Activated CD4-positive, alpha-beta memory T cell treated with anti-CD3 and anti-CD28 coated beads, Interleukin-2, amount 10 ng/mL, durations not matched to agents 7 days and 5 days (primary cell): Measurements from ENCODE around the gene SPACA6. TPM values are rescaled to one million over a fixed set of nuclear protein-coding genes. Genes with fewer than 3 reads are reported as not detected.
"Not testable (repeated sequence)": the region's sequence is repeated elsewhere in the genome, so short reads cannot be mapped to it uniquely, and the experiment has no call there.

Experiments used
- CTCF ChIA-PET: fragments of 350-600 bp; sonication (Branson Sonifier 250); formaldehyde crosslinking; loops from one replicate; lab custom pipeline; 2021; ENCODE audit warnings: antibody characterized with exemption, inconsistent platforms; lab: Charles Lee
- POLR2A ChIA-PET: fragments of 350-600 bp; sonication (Branson Sonifier 250); formaldehyde crosslinking; loops from one replicate; lab custom pipeline; 2021; ENCODE audit warnings: antibody characterized with exemption; lab: Charles Lee
- DNase-seq: peaks from one replicate; pipeline ENCODE4 v3.0.0-alpha.2; 2020
- H3K27ac Mint-ChIP-seq: one replicate; pipeline ENCODE4 v1.8.0; 2021; ENCODE audit warnings: mild to moderate bottlenecking, mixed read lengths
- H3K27me3 Mint-ChIP-seq: one replicate; pipeline ENCODE4 v1.8.0; 2021; ENCODE audit warnings: mixed read lengths
- H3K36me3 Mint-ChIP-seq: one replicate; pipeline ENCODE4 v1.8.0; 2021; ENCODE audit warnings: low read depth, mixed read lengths
- H3K4me1 Mint-ChIP-seq: one replicate; pipeline ENCODE4 v1.8.0; 2021; ENCODE audit warnings: mixed read lengths
- H3K4me3 Mint-ChIP-seq: one replicate; pipeline ENCODE4 v1.8.0; 2021; ENCODE audit warnings: mild to moderate bottlenecking, mixed read lengths
- H3K9me3 Mint-ChIP-seq: one replicate; pipeline ENCODE4 v1.8.0; 2021; ENCODE audit warnings: mixed read lengths
- total RNA-seq, 2 experiments: library from RNA; stranded (reverse); gene quantifications; one replicate each; pipeline ENCODE4 v1.2.3, GENCODE V29; 2021

Gene SPACA6
- total RNA-seq, 2 experiments from 2014 or later = 5.2 to 6.6 TPM

DNA sequence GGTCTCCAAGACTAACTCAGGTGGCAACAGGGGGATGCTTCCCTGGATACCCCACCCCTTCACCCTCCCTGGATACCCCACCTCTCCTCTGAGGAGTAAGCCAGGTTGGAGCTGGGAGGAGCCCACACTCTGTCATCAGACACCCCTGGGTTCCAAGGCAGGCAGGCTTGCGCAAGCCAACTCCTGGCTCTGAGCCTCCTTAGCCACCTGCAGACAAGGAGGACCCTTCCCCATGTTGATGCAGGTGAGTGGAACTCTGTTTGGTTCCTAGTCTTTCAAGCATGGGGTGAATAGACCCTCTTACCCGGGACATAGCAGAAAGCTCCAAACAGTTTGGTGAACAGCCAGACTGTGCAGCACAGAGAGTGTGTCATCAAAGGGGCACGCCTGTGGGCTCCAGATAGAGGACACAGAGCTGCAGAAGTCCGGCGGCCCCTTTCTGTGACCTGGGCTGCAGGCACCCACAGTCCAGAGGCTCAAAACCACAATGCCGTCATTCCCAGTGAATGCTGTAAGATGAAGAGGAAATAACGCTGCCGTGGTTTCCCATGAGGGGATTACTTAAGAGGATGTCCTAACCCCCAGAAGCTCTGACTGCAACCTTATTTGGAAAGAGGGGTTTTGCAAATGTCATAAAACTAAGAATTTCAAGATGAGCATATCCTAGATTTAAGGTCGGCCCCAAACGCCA, 42.8 kb downstream of the SPACA6 start:
- ChIA-PET POLR2A (no interaction called here), CTCF (no interaction called here)
- Mint-ChIP-seq H3K27ac (no peak overlapping the region), H3K27me3 (no peaks in the 10 kb centered on the region), H3K36me3 (no peaks in the 10 kb centered on the region), H3K9me3 (peaks cover 2% of the 10 kb centered on the region), H3K4me3 (no peak overlapping the region), H3K4me1 (no peaks in the 10 kb centered on the region)
- no peak for DNase-seq

DNA sequence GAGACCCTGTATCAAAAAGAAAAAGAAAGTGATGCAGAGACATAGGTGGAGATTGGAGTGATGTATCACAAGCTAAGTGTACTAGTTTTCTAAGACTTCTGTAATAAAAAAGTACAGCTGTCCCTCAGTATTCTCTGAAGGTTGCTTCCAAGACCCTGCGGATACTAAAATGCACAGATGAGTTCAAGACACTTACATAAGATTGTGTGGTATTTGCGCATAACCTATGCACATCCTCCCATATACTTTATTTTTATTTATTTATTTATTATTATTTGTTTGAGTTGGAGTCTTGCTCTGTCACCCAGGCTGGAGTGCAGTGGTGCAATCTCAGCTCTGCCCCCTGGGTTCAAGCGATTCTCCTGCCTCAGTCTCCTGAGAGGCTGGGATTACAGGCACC, 44.3 kb downstream of the SPACA6 start:
- Mint-ChIP-seq H3K9me3 (peaks cover 2% of the 10 kb centered on the region), H3K4me3 (no peak overlapping the region), H3K27me3 (no peaks in the 10 kb centered on the region), H3K36me3 (no peaks in the 10 kb centered on the region), H3K4me1 (no peaks in the 10 kb centered on the region), H3K27ac (no peak overlapping the region)
- CTCF ChIA-PET = no interaction called here
- DNase-seq = no peak
- POLR2A ChIA-PET = no interaction called here

DNA sequence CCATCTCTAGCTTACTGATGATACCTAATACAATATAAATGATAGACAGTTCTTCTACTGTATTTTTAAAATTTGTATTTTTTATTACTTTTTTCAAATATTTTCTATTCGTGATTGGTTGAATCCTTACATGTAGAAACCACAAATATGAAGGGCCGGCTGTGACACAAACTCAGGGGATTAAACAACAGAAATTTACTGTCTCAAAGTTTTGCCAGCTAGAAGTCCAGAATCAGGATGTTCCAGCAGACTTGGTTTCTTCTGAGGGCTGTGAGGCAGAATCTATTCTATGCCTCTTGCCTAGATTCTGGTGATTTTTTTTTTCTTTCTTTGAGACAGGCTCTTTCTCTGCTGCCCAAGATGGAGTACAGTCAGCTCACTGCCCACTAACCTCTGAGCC, 44.8 kb downstream of the SPACA6 start:
- Mint-ChIP-seq H3K27me3 (no peaks in the 10 kb centered on the region), H3K9me3 (peaks cover 2% of the 10 kb centered on the region), H3K27ac (no peak overlapping the region), H3K36me3 (no peaks in the 10 kb centered on the region), H3K4me3 (no peak overlapping the region), H3K4me1 (no peaks in the 10 kb centered on the region)
- POLR2A ChIA-PET = no interaction called here
- DNase-seq = no peak
- CTCF ChIA-PET = no interaction called here

DNA sequence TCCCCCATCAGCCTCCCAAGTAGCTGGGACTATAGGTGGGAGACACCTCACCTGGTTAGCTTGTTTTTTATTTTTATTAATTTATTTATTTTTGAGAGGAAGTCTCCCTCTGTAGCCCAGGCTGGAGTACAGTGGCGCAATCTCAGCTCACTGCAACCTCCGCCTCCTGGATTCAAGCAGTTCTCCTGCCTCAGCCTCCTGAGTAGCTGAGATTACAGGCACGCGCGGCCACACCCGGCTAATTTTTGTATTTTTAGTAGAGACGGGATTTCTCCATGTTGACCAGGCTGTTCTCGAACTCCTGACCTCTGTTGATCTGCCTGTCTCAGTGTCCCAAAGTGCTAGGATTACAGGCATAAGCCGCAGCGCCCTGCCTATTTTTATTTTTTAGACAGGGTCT, 45.4 kb downstream of the SPACA6 start:
- H3K27me3 Mint-ChIP-seq, H3K4me3 Mint-ChIP-seq, H3K36me3 Mint-ChIP-seq, POLR2A ChIA-PET, H3K27ac Mint-ChIP-seq, H3K9me3 Mint-ChIP-seq, CTCF ChIA-PET, DNase-seq, H3K4me1 Mint-ChIP-seq: not testable (repeated sequence)

DNA sequence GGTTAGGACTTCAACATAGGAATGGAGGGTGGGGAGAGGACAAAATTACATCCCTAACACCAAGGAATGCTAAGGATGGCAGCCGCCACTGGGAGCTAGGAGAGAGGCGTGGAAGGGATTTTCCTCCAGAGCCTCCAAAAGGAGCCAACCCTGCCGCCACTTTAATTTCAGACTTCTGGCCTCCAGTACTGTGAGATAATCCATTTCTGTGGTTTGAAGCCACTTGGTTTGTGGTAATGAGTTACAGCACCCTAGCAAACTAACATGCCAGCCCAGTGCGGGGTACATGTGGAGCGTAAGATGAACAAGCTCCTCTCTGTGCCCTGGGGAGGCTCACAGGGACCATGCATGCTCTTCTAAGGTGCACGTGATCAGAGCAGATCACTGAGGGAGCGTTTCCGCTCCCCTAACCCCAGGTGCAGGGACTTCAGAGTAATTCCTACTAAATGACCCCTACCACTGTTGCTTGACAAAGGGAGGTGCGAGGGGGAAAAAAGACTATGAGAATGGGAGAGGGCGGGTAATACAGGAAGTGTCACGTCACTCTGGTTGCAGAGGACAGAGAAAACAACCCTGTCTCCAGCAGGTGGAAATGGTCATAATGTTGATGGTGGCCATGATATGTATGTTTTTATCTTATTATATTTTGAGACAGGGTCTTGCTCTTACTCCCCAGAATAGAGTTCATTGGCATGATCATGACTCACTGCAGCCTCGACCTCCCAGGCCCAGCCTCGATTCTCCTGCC, 46.5 kb downstream of the SPACA6 start:
- ChIA-PET CTCF (no interaction called here), POLR2A (no interaction called here)
- Mint-ChIP-seq H3K27me3 (no peaks in the 10 kb centered on the region), H3K4me3 (no peak overlapping the region), H3K4me1 (no peaks in the 10 kb centered on the region), H3K9me3 (peaks cover 2% of the 10 kb centered on the region), H3K27ac (no peak overlapping the region), H3K36me3 (no peaks in the 10 kb centered on the region)
- DNase-seq = no peak

DNA sequence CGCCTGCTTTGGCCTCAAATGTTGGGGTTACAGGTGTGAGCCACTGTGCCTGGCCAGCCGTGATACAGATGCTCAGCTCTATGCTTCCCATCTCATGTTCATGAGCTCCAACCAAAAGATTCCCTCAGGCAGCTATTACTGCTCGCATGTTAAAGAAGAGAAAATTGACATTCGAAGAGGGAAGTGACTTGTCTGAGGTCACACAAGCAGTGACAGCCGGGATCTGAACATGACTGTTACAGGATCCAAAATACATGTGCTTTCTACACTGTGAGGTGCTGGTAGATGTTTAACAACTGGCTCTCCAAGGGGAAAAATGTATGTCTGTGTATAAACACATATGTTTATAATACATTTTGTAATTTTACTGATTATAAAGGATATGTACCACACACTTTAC, 47.2 kb downstream of the SPACA6 start:
- DNase-seq = no peak
- no peaks in the 10 kb centered on the region for H3K4me1 Mint-ChIP-seq
- ChIA-PET POLR2A (no interaction called here), CTCF (no interaction called here)
- H3K36me3 Mint-ChIP-seq = no peaks in the 10 kb centered on the region
- no peaks in the 10 kb centered on the region for H3K27me3 Mint-ChIP-seq
- peaks cover 2% of the 10 kb centered on the region for H3K9me3 Mint-ChIP-seq
- no peak overlapping the region for H3K4me3 Mint-ChIP-seq
- no peak overlapping the region for H3K27ac Mint-ChIP-seq

DNA sequence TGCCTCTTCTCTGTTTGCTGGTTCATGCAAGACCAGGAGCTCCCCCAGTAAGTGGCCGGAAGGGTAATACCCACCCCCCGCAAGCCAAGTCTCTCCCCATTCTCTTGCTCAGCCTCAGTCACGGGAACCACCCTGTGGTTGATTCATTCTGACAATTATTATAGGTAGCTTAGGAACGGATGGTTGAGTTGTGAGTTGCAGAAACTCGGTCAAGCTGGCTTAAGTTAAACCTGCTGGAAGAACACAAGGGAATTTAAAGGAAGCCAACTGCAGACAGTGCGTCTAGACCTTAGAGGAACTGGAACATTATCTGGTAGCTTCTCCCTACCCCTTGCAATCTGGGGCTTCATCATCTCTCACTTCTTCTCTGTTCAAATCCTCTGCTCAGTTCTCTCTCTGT, 49.7 kb downstream of the SPACA6 start:
- no peak overlapping the region for H3K27ac Mint-ChIP-seq
- peaks cover 5% of the 10 kb centered on the region for H3K9me3 Mint-ChIP-seq
- CTCF ChIA-PET = no interaction called here
- H3K27me3 Mint-ChIP-seq = no peaks in the 10 kb centered on the region
- no peaks in the 10 kb centered on the region for H3K4me1 Mint-ChIP-seq
- H3K4me3 Mint-ChIP-seq = no peak overlapping the region
- no peaks in the 10 kb centered on the region for H3K36me3 Mint-ChIP-seq
- no peak for DNase-seq
- POLR2A ChIA-PET = no interaction called here

DNA sequence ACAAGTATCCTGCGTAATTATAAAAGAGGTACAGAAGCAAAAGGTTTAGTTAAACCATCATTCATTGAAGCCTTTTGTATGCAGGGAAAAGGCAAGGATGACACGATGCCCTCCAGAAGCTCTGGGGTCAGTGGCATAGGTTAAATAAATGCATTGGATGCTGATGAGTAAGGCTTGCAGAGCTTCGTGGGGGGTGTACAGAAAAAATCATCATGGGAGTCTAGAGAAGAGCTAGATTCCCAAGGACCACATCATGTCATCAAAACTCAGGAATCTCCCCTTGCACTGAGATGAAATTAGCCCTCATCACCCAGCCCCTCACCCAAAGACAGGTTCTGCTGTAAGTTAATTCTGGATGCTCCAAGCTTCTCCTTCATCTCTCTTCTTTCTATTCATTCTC, 50.3 kb downstream of the SPACA6 start:
- Mint-ChIP-seq H3K9me3 (peaks cover 5% of the 10 kb centered on the region), H3K4me1 (no peaks in the 10 kb centered on the region), H3K27ac (no peak overlapping the region), H3K4me3 (no peak overlapping the region), H3K27me3 (no peaks in the 10 kb centered on the region), H3K36me3 (no peaks in the 10 kb centered on the region)
- CTCF ChIA-PET = no interaction called here
- no peak for DNase-seq
- POLR2A ChIA-PET = no interaction called here

DNA sequence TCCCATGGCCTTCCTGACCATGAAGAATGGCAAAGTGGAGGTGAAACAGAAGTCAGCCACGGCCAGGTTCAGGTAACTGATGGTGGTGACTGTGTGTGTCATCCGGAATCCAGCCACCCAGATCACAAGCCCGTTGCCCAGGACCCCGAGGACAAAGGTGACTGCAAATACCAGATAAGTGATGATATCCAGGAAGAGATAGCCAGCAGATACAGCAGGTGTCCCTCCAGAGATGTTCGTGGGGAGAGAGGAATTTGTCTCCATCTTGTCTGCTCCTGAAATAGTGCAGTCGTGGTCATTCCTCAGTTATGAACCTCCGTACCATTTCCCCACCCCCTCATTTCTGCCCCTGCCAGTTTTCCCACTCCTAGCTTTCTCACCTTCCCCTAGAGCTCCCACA, 53.6 kb downstream of the SPACA6 start:
- peaks cover 8% of the 10 kb centered on the region for H3K9me3 Mint-ChIP-seq
- DNase-seq = no peak
- no peak overlapping the region for H3K4me3 Mint-ChIP-seq
- H3K27me3 Mint-ChIP-seq = no peaks in the 10 kb centered on the region
- no peaks in the 10 kb centered on the region for H3K36me3 Mint-ChIP-seq
- H3K27ac Mint-ChIP-seq = no peak overlapping the region
- CTCF ChIA-PET = no interaction called here
- H3K4me1 Mint-ChIP-seq = no peaks in the 10 kb centered on the region
- POLR2A ChIA-PET = no interaction called here

DNA sequence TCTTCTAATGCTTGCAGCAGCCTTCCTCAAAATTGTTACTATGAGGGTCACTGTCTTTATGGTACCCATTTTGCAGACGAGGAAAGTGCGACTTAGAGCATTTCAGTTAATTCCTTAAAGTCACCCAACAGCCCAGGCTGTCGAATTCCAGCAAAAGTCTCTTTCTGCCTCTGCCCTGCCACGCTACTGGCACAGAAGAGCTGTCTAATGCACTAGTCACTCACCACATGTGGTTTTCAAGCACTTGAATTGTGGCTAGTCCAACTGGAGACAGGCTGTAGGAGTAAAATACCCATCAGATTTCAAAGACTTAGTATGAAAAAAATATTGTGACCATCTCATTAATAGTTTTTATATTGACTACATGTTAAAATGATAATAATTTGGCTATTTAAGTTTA, 56.8 kb downstream of the SPACA6 start:
- POLR2A ChIA-PET = no interaction called here
- H3K4me1 Mint-ChIP-seq = no peaks in the 10 kb centered on the region
- CTCF ChIA-PET = no interaction called here
- no peak overlapping the region for H3K27ac Mint-ChIP-seq
- H3K4me3 Mint-ChIP-seq = no peak overlapping the region
- no peaks in the 10 kb centered on the region for H3K27me3 Mint-ChIP-seq
- no peak for DNase-seq
- no peaks in the 10 kb centered on the region for H3K36me3 Mint-ChIP-seq
- peaks cover 16% of the 10 kb centered on the region for H3K9me3 Mint-ChIP-seq

DNA sequence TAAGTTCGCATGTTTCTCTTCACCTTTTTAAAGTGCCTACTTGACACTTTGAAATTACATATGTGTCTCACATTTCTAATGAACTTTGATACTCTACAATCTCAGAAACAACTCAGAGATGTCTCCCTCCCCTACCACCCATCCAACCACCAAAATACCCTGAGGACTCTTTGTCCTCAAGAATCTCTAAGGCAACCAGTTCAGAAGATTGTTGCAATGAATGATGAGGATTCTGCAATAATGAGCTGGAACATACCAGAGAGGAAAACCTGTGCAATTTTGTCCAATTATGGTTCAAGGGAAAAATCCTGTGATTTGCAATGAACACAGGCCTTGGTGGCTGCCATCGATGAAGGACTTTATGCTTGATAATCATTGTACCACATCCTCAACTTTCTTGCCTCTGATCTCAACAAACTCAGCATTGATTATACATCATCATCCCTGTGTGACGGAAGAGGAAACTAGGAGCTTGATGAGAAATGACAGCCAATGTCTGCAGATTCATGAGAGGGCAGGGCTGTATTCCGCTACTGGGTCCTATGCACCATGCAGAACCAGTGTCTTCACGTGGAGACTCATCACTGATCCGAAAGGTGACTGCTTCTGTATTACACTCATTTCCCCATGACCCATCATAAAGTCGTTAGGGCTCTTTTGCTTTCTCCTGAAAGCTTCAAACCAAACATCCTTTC, 57.4 kb downstream of the SPACA6 start:
- Mint-ChIP-seq H3K36me3 (no peaks in the 10 kb centered on the region), H3K4me3 (no peak overlapping the region), H3K27me3 (no peaks in the 10 kb centered on the region), H3K27ac (no peak overlapping the region), H3K9me3 (peaks cover 19% of the 10 kb centered on the region), H3K4me1 (no peaks in the 10 kb centered on the region)
- ChIA-PET CTCF (no interaction called here), POLR2A (no interaction called here)
- no peak for DNase-seq

DNA sequence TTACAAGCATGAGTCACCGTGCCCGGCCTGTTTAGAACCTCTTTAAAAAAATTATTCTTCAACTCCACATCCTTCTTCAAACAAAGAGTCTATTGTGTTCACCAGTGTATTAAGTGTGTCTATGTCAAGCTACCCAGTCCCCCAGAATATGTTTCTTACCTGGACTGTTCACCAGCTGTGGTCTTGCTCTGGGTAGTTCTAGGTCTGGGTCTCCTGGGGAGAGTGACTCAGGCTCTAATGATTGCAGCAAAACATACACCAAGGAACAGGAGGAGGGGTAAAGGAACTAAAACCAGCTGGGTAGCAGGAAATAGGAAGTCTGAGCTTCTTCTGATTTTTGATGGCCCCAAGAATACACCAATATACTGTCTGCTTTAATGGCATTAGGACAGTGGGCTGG, 58.5 kb downstream of the SPACA6 start, which contains the start of gene FPR1:
FPR1 (minus strand) TSS at position 224 of the 400 bp plus-strand sequence. CDS start 4,884 bp downstream, outside the sequence.
- peaks cover 20% of the 10 kb centered on the region for H3K9me3 Mint-ChIP-seq
- H3K27me3 Mint-ChIP-seq = no peaks in the 10 kb centered on the region
- H3K27ac Mint-ChIP-seq = no peak within 1 kb of the TSS
- no peaks in the 10 kb centered on the region for H3K36me3 Mint-ChIP-seq
- DNase-seq = no peak
- H3K4me1 Mint-ChIP-seq = no peaks in the 10 kb centered on the region
- POLR2A ChIA-PET = no interaction called here
- H3K4me3 Mint-ChIP-seq = no peak within 1 kb of the TSS
- CTCF ChIA-PET = no interaction called here

DNA sequence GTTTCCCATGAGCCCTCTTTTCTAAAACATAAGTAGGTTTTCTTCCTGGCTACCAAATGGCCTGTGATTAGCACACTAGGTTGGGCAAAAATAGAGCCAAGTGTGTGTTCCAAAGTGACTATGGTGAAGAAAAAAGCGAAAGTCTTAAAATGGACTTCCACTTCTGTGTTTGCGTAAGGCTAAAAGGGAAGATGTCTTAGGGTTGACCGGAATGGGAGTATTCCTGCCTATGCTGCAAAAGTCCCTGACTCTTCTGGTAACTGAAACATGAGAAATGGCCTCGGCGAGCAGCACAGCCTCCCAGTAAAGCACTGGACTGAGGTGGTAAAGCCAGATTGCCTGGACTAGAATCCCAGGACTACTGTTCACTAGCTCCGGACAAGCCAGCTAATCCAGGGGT, 61.0 kb downstream of the SPACA6 start:
- peaks cover 22% of the 10 kb centered on the region for H3K9me3 Mint-ChIP-seq
- no peak overlapping the region for H3K4me3 Mint-ChIP-seq
- no peak for DNase-seq
- H3K27me3 Mint-ChIP-seq = no peaks in the 10 kb centered on the region
- no peaks in the 10 kb centered on the region for H3K4me1 Mint-ChIP-seq
- H3K36me3 Mint-ChIP-seq = no peaks in the 10 kb centered on the region
- POLR2A ChIA-PET = no interaction called here
- no peak overlapping the region for H3K27ac Mint-ChIP-seq
- CTCF ChIA-PET = no interaction called here
